Neural cell (in vitro differentiated cells): Measurements from ENCODE around the gene LMAN2. TPM values are rescaled to one million over a fixed set of nuclear protein-coding genes. Genes with fewer than 3 reads are reported as not detected.

Experiments used
- H2AFZ ChIP-seq: fragments of 200-600, 300-800 bp; sonication (generic), shearing (Covaris generic); 2 replicates; pipeline ENCODE4 v1.6.0; 2014; ENCODE audit warnings: low read depth, mild to moderate bottlenecking, antibody characterized with exemption, low read length, moderate library complexity
- H3F3A ChIP-seq: fragments of 200-600 bp; shearing (Covaris generic); 2 replicates; pipeline ENCODE4 v1.6.1; 2016; ENCODE audit warnings: mild to moderate bottlenecking, moderate library complexity, mixed read lengths, antibody characterized with exemption, low read length; ENCODE audit not compliant: insufficient read depth, poor library complexity, severe bottlenecking
- H3K27ac ChIP-seq: fragments of 200-600, 300-800 bp; sonication (generic), shearing (Covaris generic); 2 replicates; pipeline ENCODE4 v1.5.1; 2014; ENCODE audit warnings: mild to moderate bottlenecking, low read length, moderate library complexity
- H3K27me3 ChIP-seq: fragments of 300-800, 200-600 bp; sonication (generic), shearing (Covaris generic); 2 replicates; pipeline ENCODE4 v1.6.0; 2014; ENCODE audit warnings: mild to moderate bottlenecking, low read depth, low read length, moderate library complexity; ENCODE audit not compliant: insufficient read depth
- H3K36me3 ChIP-seq: fragments of 300-800, 200-600 bp; sonication (generic), shearing (Covaris generic); 2 replicates; pipeline ENCODE4 v1.5.1; 2014; ENCODE audit warnings: mild to moderate bottlenecking, antibody characterized with exemption, low read length, moderate library complexity; ENCODE audit not compliant: insufficient read depth
- H3K4me2 ChIP-seq: fragments of 300-800, 200-600 bp; sonication (generic), shearing (Covaris generic); 2 replicates; pipeline ENCODE4 v1.6.0; 2014; ENCODE audit warnings: mild to moderate bottlenecking, low read length
- H3K4me3 ChIP-seq: fragments of 300-800, 200-600 bp; sonication (generic), shearing (Covaris generic); 2 replicates; pipeline ENCODE4 v1.5.1; 2014; ENCODE audit warnings: mild to moderate bottlenecking, low read length, moderate library complexity
- H3K79me2 ChIP-seq: fragments of 200-600 bp; shearing (Covaris generic); replicated peaks from 2 replicates; pipeline ENCODE4 v1.6.0; 2014; ENCODE audit warnings: mild to moderate bottlenecking, low read length, moderate library complexity; ENCODE audit not compliant: insufficient read depth
- H3K9ac ChIP-seq: fragments of 300-800, 200-600 bp; sonication (generic), shearing (Covaris generic); 2 replicates; pipeline ENCODE4 v1.6.1; 2016; ENCODE audit warnings: mild to moderate bottlenecking, low read length, mixed read lengths
- H3K9me2 ChIP-seq: fragments of 200-600 bp; shearing (Covaris generic); 2 replicates; pipeline ENCODE4 v1.6.1; 2016; ENCODE audit warnings: mild to moderate bottlenecking, low read length, mixed read lengths; ENCODE audit not compliant: insufficient read depth
- H3K9me3 ChIP-seq: fragments of 200-600, 300-800 bp; sonication (generic), shearing (Covaris generic); 2 replicates; pipeline ENCODE4 v1.6.1; 2016; ENCODE audit warnings: mild to moderate bottlenecking, mixed run types, low read length, moderate library complexity, mixed read lengths
- H4K20me1 ChIP-seq: fragments of 200-600 bp; shearing (Covaris generic); 2 replicates; pipeline ENCODE4 v1.6.1; 2016; ENCODE audit warnings: mild to moderate bottlenecking, mixed run types; ENCODE audit not compliant: insufficient read depth
- CTCF ChIP-seq: fragments of 450-650 bp; IDR thresholded peaks from 2 replicates; pipeline ENCODE4 v1.5.1; 2014; ENCODE audit warnings: antibody characterized with exemption, mild to moderate bottlenecking, moderate library complexity; ENCODE audit not compliant: poor library complexity, severe bottlenecking
- EP300 ChIP-seq: fragments of 450-650 bp; conservative IDR thresholded peaks from 2 replicates; pipeline ENCODE4 v1.6.1; 2014; ENCODE audit warnings: antibody characterized with exemption, mild to moderate bottlenecking, moderate library complexity; ENCODE audit not compliant: poor library complexity, severe bottlenecking
- EZH2 ChIP-seq: fragments of 200-600, 300-800 bp; shearing (Covaris generic), sonication (generic); IDR thresholded peaks from 2 replicates; pipeline ENCODE4 v1.6.1; 2014; ENCODE audit warnings: antibody characterized with exemption, low read length, borderline replicate concordance, mild to moderate bottlenecking; ENCODE audit not compliant: insufficient read depth, poor library complexity, severe bottlenecking
- MXI1 ChIP-seq: fragments of 450-650 bp; conservative IDR thresholded peaks from 2 replicates; pipeline ENCODE4 v1.6.1; 2014; ENCODE audit warnings: antibody characterized with exemption, mild to moderate bottlenecking; ENCODE audit not compliant: poor library complexity, severe bottlenecking
- POLR2AphosphoS5 ChIP-seq: IDR thresholded peaks from 2 replicates; pipeline ENCODE4 v1.6.1; 2012
- RAD21 ChIP-seq: fragments of 450-650 bp; conservative IDR thresholded peaks from 2 replicates; pipeline ENCODE4 v1.6.1; 2014; ENCODE audit warnings: antibody characterized with exemption, mild to moderate bottlenecking, moderate library complexity
- REST ChIP-seq: IDR thresholded peaks from 2 replicates; pipeline ENCODE4 v1.6.1; 2012; ENCODE audit warnings: borderline replicate concordance
- SMC3 ChIP-seq: fragments of 450-650 bp; conservative IDR thresholded peaks from 2 replicates; pipeline ENCODE4 v1.6.1; 2014; ENCODE audit warnings: antibody characterized with exemption, mild to moderate bottlenecking, moderate library complexity; ENCODE audit not compliant: poor library complexity
- TAF1 ChIP-seq: IDR thresholded peaks from 2 replicates; pipeline ENCODE4 v1.6.1; 2012; ENCODE audit warnings: low read depth
- polyA plus RNA-seq: library from polyadenylated mRNA; depleted of rRNA; stranded (reverse); fragments of >200 nt; gene quantifications from 2 replicates; pipeline ENCODE4 v1.2.3, GENCODE V29; 2014

Gene LMAN2
- polyA plus RNA-seq, 1 donor from 2014 or later, result 155 TPM

GRCh38 chr5:177300951-177301350, 50.5 kb downstream of the LMAN2 start:
- Histone ChIP-seq H3K27me3 (no peaks in the 10 kb centered on the region), H3K36me3 (no peaks in the 10 kb centered on the region), H2AFZ (no peak overlapping the region), H3K4me2 (no peak overlapping the region), H4K20me1 (no peaks in the 10 kb centered on the region), H3K9ac (no peak overlapping the region), H3K9me2 (no peaks in the 10 kb centered on the region), H3K4me3 (no peak overlapping the region), H3K79me2 (peaks cover 16% of the 10 kb centered on the region), H3F3A (no peaks in the 10 kb centered on the region), H3K9me3 (no peaks in the 10 kb centered on the region), H3K27ac (no peak overlapping the region)
- TF ChIP-seq EP300, result no peak
- TF ChIP-seq MXI1, result no peak
- no peak for TF ChIP-seq RAD21
- TF ChIP-seq CTCF, result no peak
- no peak for TF ChIP-seq TAF1
- TF ChIP-seq POLR2AphosphoS5, result no peak
- no peak for TF ChIP-seq REST
- no peak for TF ChIP-seq SMC3
- TF ChIP-seq EZH2, result no peak

GRCh38 chr5:177300236-177300880, 51.1 kb downstream of the LMAN2 start:
- H3K4me3 ChIP-seq, result no peak overlapping the region
- no peak overlapping the region for H2AFZ ChIP-seq
- no peak overlapping the region for H3K4me2 ChIP-seq
- no peak overlapping the region for H3K27ac ChIP-seq
- H3K27me3 ChIP-seq, result no peaks in the 10 kb centered on the region
- H3K36me3 ChIP-seq, result no peaks in the 10 kb centered on the region
- no peaks in the 10 kb centered on the region for H4K20me1 ChIP-seq
- no peaks in the 10 kb centered on the region for H3K9me2 ChIP-seq
- H3K9ac ChIP-seq, result no peak overlapping the region
- H3F3A ChIP-seq, result no peaks in the 10 kb centered on the region
- TF ChIP-seq REST (no peak), EP300 (no peak), SMC3 (no peak), MXI1 (no peak), CTCF (no peak), TAF1 (no peak), RAD21 (no peak), POLR2AphosphoS5 (no peak), EZH2 (no peak)
- H3K9me3 ChIP-seq, result no peaks in the 10 kb centered on the region
- H3K79me2 ChIP-seq, result peaks cover 16% of the 10 kb centered on the region
